Measurements from ENCODE around the gene KRT74. TPM values are rescaled to one million over a fixed set of nuclear protein-coding genes. Genes with fewer than 3 reads are reported as not detected.

The KRT74 gene
- total RNA-seq, result not detected in 2 replicates
- long read RNA-seq, result 0 reads

GRCh38 chr12:52573743-52574142, at the start of gene KRT74:
TSS of gene KRT74 (minus strand) at chr12:52573843. CDS start at chr12:52573777, 66 bp downstream.
- no peaks in the 10 kb centered on the region for H3K9me3 Mint-ChIP-seq (ENCODE audit: low read depth)
- no peak for TF ChIP-seq CTCF (IDR thresholded peaks at IDR 0.05; ENCODE audit: unreplicated experiment)
- H3K27me3 Mint-ChIP-seq, result peaks cover 43% of the 10 kb centered on the region
- no peak within 1 kb of the TSS for H3K4me3 Mint-ChIP-seq (ENCODE audit: low read depth)
- no peaks in the 10 kb centered on the region for H3K36me3 Mint-ChIP-seq (ENCODE audit: insufficient read depth)
- no peak within 1 kb of the TSS for H3K27ac Mint-ChIP-seq
- DNase-seq (ENCODE audit: low spot score, unreplicated experiment), result no peak
- H3K4me1 Mint-ChIP-seq (ENCODE audit: low read depth), result no peaks in the 10 kb centered on the region

GRCh38 chr12:52622349-52622748, 48.7 kb upstream of the KRT74 start:
- no peak for DNase-seq (ENCODE audit: low spot score, unreplicated experiment)

GRCh38 chr12:52618866-52619265, 45.2 kb upstream of the KRT74 start:
- H3K4me3 Mint-ChIP-seq (ENCODE audit: low read depth), result no peak overlapping the region
- no peak overlapping the region for H3K27ac Mint-ChIP-seq
- H3K4me1 Mint-ChIP-seq (ENCODE audit: low read depth), result no peaks in the 10 kb centered on the region
- H3K27me3 Mint-ChIP-seq, result peaks cover 49% of the 10 kb centered on the region
- DNase-seq (ENCODE audit: low spot score, unreplicated experiment), result no peak
- H3K36me3 Mint-ChIP-seq (ENCODE audit: insufficient read depth), result no peaks in the 10 kb centered on the region
- H3K9me3 Mint-ChIP-seq (ENCODE audit: low read depth), result no peaks in the 10 kb centered on the region
- no peak for TF ChIP-seq CTCF (IDR thresholded peaks at IDR 0.05; ENCODE audit: unreplicated experiment)

More at GRCh38 chr12:52622349-52622748, 48.7 kb upstream of the KRT74 start:
- no peak overlapping the region for H3K4me3 Mint-ChIP-seq (ENCODE audit: low read depth)
- no peak overlapping the region for H3K27ac Mint-ChIP-seq
- no peaks in the 10 kb centered on the region for H3K4me1 Mint-ChIP-seq (ENCODE audit: low read depth)
- no peaks in the 10 kb centered on the region for H3K36me3 Mint-ChIP-seq (ENCODE audit: insufficient read depth)
- no peaks in the 10 kb centered on the region for H3K9me3 Mint-ChIP-seq (ENCODE audit: low read depth)
- TF ChIP-seq CTCF (IDR thresholded peaks at IDR 0.05; ENCODE audit: unreplicated experiment), result no peak
- H3K27me3 Mint-ChIP-seq, result peaks cover 35% of the 10 kb centered on the region

GRCh38 chr12:52618216-52618615, 44.6 kb upstream of the KRT74 start, which contains the start of gene KRT73:
TSS of gene KRT73 (minus strand) at chr12:52618559. CDS start at chr12:52618524, 35 bp downstream.
- no peak within 1 kb of the TSS for H3K27ac Mint-ChIP-seq
- H3K4me1 Mint-ChIP-seq (ENCODE audit: low read depth), result no peaks in the 10 kb centered on the region
- DNase-seq (ENCODE audit: low spot score, unreplicated experiment), result no peak
- H3K27me3 Mint-ChIP-seq, result peaks cover 53% of the 10 kb centered on the region
- no peaks in the 10 kb centered on the region for H3K36me3 Mint-ChIP-seq (ENCODE audit: insufficient read depth)
- no peak for TF ChIP-seq CTCF (IDR thresholded peaks at IDR 0.05; ENCODE audit: unreplicated experiment)
- no peaks in the 10 kb centered on the region for H3K9me3 Mint-ChIP-seq (ENCODE audit: low read depth)
- no peak within 1 kb of the TSS for H3K4me3 Mint-ChIP-seq (ENCODE audit: low read depth)

GRCh38 chr12:52617403-52617785, 43.8 kb upstream of the KRT74 start:
- TF ChIP-seq CTCF (IDR thresholded peaks at IDR 0.05; ENCODE audit: unreplicated experiment), result no peak
- peaks cover 54% of the 10 kb centered on the region for H3K27me3 Mint-ChIP-seq
- H3K9me3 Mint-ChIP-seq (ENCODE audit: low read depth), result no peaks in the 10 kb centered on the region
- no peak for DNase-seq (ENCODE audit: low spot score, unreplicated experiment)
- H3K27ac Mint-ChIP-seq, result no peak overlapping the region
- no peak overlapping the region for H3K4me3 Mint-ChIP-seq (ENCODE audit: low read depth)
- H3K4me1 Mint-ChIP-seq (ENCODE audit: low read depth), result no peaks in the 10 kb centered on the region
- H3K36me3 Mint-ChIP-seq (ENCODE audit: insufficient read depth), result no peaks in the 10 kb centered on the region

Data from progenitor cell of endocrine pancreas (in vitro differentiated cells).